ENCODE results near the gene KANK3. TPM values are rescaled to one million over a fixed set of nuclear protein-coding genes. Genes with fewer than 3 reads are reported as not detected.
"Not testable (repeated sequence)": the region's sequence is repeated elsewhere in the genome, so short reads cannot be mapped to it uniquely, and the experiment has no call there.

The KANK3 gene
- total and polyA plus RNA-seq, 9 donors: 9.4 to 18.9 (median 12.4) TPM

DNA sequence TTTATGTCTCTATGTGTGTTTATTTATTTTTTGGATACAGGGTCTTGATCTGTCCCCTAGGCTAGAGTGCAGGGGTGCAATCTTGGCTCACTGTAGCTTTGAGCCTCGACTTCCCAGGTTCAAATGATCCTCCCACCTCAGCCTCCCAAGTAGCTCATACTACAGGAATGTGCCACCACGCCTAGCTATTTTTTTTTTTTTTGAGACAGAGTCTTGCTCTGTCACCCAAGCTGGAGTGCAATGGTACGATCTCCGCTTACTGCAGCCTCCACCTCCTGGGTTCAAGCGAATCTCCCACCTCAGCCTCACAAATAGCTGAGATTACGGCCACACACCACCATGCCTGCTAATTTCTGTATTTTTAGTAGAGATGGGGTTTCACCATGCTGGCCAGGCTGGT is 15.9 kb upstream of the KANK3 start:
- Histone ChIP-seq H3K9me3 (replicated peaks; ENCODE audit: control insufficient read depth, low read depth, low read length) (no peaks in the 10 kb centered on the region), H3K36me3 (ENCODE audit: control insufficient read depth, insufficient read depth, low read length) (no peaks in the 10 kb centered on the region), H3K27ac (ENCODE audit: low read length) (no peak overlapping the region), H3K27me3 (ENCODE audit: control insufficient read depth, insufficient read depth, low read length) (peaks cover 11% of the 10 kb centered on the region), H3K4me3 (ENCODE audit: low read length) (no peak overlapping the region), H3K4me1 (ENCODE audit: control insufficient read depth, insufficient read depth, low read length) (peaks cover 22% of the 10 kb centered on the region)
- no peak for DNase-seq
- 88% methylated on average over 2 of the region's 6 CpGs for WGBS (ENCODE audit: insufficient coverage)

DNA sequence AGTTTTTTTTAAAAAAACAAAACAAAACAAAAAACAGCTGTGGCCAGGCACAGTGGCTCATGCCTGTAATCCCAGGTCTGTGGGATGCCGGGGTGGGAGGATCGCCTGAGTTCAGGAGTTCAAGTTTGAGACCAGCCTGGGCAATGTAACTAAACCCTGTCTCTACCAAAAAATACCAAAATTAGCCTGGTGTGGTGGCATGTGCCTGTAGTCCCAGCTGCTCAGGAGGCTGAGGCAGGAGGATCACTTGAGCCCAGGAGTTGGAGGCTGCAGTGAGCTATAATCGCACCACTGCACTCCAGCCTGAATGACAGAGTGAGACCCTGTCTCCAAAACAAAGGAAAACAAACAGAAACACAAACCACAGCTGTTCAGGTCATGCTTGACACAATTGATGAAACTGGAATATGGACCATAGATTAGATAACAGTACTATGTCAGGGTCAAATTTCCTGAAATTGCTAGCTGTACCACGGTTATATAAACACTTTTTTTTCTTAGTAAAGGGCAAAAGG is 14.0 kb upstream of the KANK3 start:
- Histone ChIP-seq H3K27ac (ENCODE audit: low read length) (no peak overlapping the region), H3K4me1 (ENCODE audit: control insufficient read depth, insufficient read depth, low read length) (peaks cover 15% of the 10 kb centered on the region)
- no peak for DNase-seq

DNA sequence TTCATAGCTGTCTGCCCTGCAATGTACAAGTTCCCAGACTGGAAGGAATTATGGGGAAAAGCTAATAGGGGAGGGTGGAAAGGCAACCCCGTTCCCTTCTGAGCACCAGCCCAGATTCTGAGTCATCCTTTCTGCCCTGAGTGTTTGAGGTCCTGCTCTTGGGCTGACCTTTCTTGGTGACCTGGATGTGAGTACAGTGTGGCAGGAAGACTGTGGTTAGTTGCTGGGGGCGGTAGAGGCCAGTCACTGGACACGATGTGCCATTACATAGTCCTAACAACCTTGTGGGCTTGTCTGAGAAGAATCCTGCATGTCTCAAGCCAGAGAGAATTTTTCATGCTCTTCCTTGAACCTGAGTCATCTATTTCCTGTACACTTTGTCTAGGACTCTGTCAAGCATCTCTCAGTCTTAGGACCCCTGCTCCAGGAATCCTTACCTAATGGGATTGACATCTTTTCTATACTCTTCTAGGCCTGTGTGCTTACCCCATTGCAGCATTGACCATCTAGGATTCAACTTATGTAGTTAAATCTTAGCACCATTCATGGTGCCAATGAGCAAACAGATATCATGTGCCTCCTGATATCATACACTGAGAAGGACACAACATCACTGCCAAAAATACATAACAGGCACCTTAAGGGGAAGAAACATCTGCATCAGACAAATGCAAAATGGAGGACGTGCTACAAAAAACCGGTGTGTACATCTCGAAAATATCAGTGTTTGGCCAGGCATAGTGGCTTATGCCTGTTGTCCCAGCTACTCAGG is 12.8 kb upstream of the KANK3 start:
- H3K27ac ChIP-seq (ENCODE audit: low read length): no peak overlapping the region
- DNase-seq: no peak
- H3K27me3 ChIP-seq (ENCODE audit: control insufficient read depth, insufficient read depth, low read length): peaks cover 11% of the 10 kb centered on the region
- H3K36me3 ChIP-seq (ENCODE audit: control insufficient read depth, insufficient read depth, low read length): no peaks in the 10 kb centered on the region
- H3K4me3 ChIP-seq (ENCODE audit: low read length): no peak overlapping the region
- H3K4me1 ChIP-seq (ENCODE audit: control insufficient read depth, insufficient read depth, low read length): peaks cover 8% of the 10 kb centered on the region
- no peaks in the 10 kb centered on the region for H3K9me3 ChIP-seq (replicated peaks; ENCODE audit: control insufficient read depth, low read depth, low read length)
- WGBS (ENCODE audit: insufficient coverage): 80% methylated on average over 5 of the region's 6 CpGs

More for the DNA sequence above, 14.0 kb upstream of the KANK3 start:
- H3K36me3 ChIP-seq (ENCODE audit: control insufficient read depth, insufficient read depth, low read length): no peaks in the 10 kb centered on the region
- peaks cover 5% of the 10 kb centered on the region for H3K27me3 ChIP-seq (ENCODE audit: control insufficient read depth, insufficient read depth, low read length)
- no peaks in the 10 kb centered on the region for H3K9me3 ChIP-seq (replicated peaks; ENCODE audit: control insufficient read depth, low read depth, low read length)
- H3K4me3 ChIP-seq (ENCODE audit: low read length): no peak overlapping the region
- no CpG with 5 or more reads among the region's 4 CpGs for WGBS (ENCODE audit: insufficient coverage)

DNA sequence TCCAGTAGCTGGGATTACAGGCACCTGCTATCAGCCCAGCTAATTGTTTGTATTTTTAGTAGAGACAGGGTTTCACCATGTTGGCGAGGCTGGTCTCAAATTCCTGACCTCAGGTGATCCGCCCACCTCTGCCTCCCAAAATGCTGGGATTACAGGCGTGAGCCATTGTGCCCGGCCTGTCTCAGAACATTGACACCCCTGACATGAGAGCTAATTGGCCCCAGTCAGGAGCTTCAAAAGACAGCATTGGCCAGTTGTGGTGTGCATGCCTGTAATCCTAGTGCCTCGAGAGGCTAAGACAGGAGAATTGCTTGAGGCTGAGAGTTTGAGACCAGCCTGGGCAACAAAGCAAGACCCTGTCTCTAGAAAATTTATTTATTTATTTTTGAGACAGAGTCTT is 9.8 kb upstream of the KANK3 start:
- H3K27me3 ChIP-seq (ENCODE audit: control insufficient read depth, insufficient read depth, low read length): peaks cover 16% of the 10 kb centered on the region
- DNase-seq; H3K27ac ChIP-seq (ENCODE audit: low read length); H3K9me3 ChIP-seq (replicated peaks; ENCODE audit: control insufficient read depth, low read depth, low read length); H3K36me3 ChIP-seq (ENCODE audit: control insufficient read depth, insufficient read depth, low read length); H3K4me1 ChIP-seq (ENCODE audit: control insufficient read depth, insufficient read depth, low read length); H3K4me3 ChIP-seq (ENCODE audit: low read length): not testable (repeated sequence)
- 32% methylated on average over 5 of the region's 5 CpGs for WGBS (ENCODE audit: insufficient coverage)

DNA sequence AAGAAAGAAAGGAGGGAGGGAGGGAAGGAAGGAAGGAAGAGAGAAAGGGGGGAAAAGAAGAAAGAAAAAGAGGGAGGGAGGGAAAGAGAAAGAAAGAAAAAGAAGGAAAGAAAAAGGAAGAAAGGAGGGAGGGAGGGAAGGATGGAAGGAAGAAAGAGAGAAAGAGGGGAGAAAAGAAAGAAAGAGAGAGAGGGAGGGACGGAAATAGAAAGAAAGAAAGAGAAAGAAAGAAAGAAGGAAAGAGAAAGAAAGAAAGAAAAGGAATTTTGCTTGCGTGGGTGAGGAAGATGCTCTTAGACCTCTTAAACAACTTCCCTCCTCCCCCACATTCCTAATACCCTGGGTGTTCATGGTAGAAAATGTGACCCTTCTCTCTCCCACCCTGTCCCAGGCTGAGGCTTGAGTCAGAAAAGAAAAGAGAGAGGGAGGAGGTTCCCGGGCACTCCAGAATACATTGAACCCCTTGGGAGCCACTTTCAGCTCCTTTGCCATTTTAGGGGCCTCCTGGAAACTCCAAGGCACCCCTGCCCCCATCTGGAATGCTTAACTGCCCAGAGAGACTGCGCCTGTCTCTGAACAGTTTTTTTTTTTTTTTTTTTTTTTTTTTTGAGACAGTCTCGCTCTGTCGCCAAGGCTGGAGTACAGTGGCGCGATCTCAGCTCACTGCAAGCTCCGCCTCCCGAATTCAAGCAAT is 9.2 kb upstream of the KANK3 start:
- H3K36me3 ChIP-seq (ENCODE audit: control insufficient read depth, insufficient read depth, low read length): no peaks in the 10 kb centered on the region
- H3K4me1 ChIP-seq (ENCODE audit: control insufficient read depth, insufficient read depth, low read length): peaks cover 8% of the 10 kb centered on the region
- H3K9me3 ChIP-seq (replicated peaks; ENCODE audit: control insufficient read depth, low read depth, low read length): no peaks in the 10 kb centered on the region
- no peak for DNase-seq
- H3K27ac ChIP-seq (ENCODE audit: low read length): no peak overlapping the region
- no CpG with 5 or more reads among the region's 10 CpGs for WGBS (ENCODE audit: insufficient coverage)
- H3K4me3 ChIP-seq (ENCODE audit: low read length): no peak overlapping the region
- H3K27me3 ChIP-seq (ENCODE audit: control insufficient read depth, insufficient read depth, low read length): peaks cover 16% of the 10 kb centered on the region

DNA sequence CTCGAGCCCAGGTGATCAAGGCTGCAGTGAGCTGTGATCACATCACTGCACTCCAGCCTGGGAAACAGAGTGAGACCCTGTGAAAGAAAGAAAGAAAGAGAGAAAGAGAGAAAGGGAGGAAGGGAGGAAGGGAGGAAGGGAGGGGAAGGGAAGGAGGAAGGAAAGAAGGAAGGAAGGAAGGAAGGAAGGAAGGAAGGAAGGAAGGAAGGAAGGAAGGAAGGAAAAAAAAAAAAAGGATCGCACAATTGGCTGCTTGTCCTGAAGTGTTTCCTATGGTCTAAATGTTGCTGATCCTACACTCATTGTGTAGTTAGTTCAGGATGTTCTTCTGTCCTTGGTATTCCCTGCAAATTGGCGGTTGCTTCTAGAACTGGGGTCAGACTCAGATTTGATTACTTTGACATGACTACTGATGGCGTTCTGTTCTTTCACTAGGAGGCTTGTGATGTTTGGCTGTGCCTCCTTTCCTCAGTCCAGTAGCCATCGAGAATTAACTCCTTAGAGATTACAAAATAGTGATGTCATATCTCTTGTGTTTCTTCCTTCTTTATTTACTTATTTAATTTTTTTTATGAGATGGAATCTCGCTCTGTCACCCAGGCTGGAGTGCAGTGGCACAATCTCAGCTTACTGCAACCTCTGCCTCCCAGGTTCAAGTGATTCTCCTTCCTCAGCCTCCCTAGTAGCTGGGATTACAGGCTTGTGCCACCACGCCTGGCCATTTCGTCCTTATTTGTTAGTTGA is 6.7 kb upstream of the KANK3 start:
- not testable (repeated sequence) for DNase-seq; H3K4me1 ChIP-seq (ENCODE audit: control insufficient read depth, insufficient read depth, low read length); H3K4me3 ChIP-seq (ENCODE audit: low read length); H3K9me3 ChIP-seq (replicated peaks; ENCODE audit: control insufficient read depth, low read depth, low read length); H3K27ac ChIP-seq (ENCODE audit: low read length); H3K36me3 ChIP-seq (ENCODE audit: control insufficient read depth, insufficient read depth, low read length)
- peaks cover 22% of the 10 kb centered on the region for H3K27me3 ChIP-seq (ENCODE audit: control insufficient read depth, insufficient read depth, low read length)
- WGBS (ENCODE audit: insufficient coverage): 76% methylated on average over 2 of the region's 8 CpGs

DNA sequence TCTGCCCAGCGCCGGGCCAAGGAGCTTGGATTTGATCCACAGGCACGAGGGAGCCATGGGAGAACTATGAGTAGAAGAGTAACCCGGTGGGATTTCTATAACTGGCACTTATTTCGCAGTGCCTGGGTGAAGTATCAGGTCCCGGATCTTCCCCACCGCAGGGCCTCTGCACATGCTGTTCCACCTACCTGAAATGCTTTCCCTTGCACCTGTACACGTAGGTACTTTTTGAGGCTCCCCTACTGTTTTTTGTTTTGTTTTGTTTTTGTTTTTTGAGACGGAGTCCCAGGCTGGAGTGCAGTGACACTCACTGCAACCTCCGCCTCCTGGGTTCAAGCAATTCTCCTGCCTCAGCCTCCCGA is 402 bp upstream of the KANK3 start:
- Histone ChIP-seq H3K27me3 (ENCODE audit: control insufficient read depth, insufficient read depth, low read length) (peaks cover 63% of the 10 kb centered on the region), H3K36me3 (ENCODE audit: control insufficient read depth, insufficient read depth, low read length) (no peaks in the 10 kb centered on the region), H3K4me3 (ENCODE audit: low read length) (no peak overlapping the region), H3K27ac (ENCODE audit: low read length) (no peak overlapping the region), H3K9me3 (replicated peaks; ENCODE audit: control insufficient read depth, low read depth, low read length) (no peaks in the 10 kb centered on the region), H3K4me1 (ENCODE audit: control insufficient read depth, insufficient read depth, low read length) (peaks cover 18% of the 10 kb centered on the region)
- WGBS (ENCODE audit: insufficient coverage): 8% methylated on average over 5 of the region's 11 CpGs
- DNase-seq: no peak

DNA sequence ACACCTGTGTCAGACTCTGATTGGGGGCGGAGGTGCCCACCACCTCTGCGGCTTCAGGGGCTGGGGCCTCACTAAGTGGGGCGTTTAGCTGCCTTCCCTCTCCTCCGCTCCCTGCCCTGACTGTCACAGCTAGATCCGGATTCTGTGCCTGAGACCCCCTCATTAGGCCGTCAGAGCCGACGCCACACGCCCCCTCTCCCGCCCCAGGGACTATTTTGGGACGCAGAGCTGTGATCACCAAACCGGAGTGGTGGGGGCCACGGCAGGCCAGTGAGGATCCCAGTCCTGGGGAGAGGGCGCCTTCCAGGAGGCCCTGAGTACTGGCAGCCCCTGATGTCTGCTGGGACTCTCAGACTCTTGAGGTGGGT is 762 bp downstream of the KANK3 start:
- Histone ChIP-seq H3K4me3 (ENCODE audit: low read length) (peak overlapping the region; percentile 53), H3K36me3 (ENCODE audit: control insufficient read depth, insufficient read depth, low read length) (no peaks in the 10 kb centered on the region), H3K27ac (ENCODE audit: low read length) (peak overlapping the region; percentile 81), H3K9me3 (replicated peaks; ENCODE audit: control insufficient read depth, low read depth, low read length) (no peaks in the 10 kb centered on the region), H3K27me3 (ENCODE audit: control insufficient read depth, insufficient read depth, low read length) (peaks cover 73% of the 10 kb centered on the region), H3K4me1 (ENCODE audit: control insufficient read depth, insufficient read depth, low read length) (peaks cover 18% of the 10 kb centered on the region)
- DNase-seq: no peak
- 27% methylated on average over 11 of the region's 14 CpGs for WGBS (ENCODE audit: insufficient coverage)

DNA sequence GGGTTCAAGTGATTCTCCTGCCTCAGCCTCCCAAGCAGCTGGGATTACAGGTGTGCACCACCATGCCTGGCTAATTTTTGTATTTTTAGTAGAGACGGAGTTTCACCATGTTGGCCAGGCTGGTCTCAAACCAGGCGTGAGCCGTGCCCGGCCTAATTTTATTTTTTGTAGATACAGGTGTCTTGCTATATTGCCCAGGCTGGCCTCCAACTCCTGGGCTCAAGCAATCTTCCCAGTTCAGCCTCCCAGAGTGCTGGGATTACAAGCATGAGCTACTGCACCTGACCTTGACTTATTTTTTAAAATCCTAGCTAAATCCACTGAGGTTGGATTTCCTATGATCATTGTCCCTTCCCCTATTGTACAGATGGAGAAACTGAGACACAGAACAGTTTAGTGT is 1.6 kb downstream of the KANK3 start:
- Histone ChIP-seq H3K27me3 (ENCODE audit: control insufficient read depth, insufficient read depth, low read length) (peaks cover 80% of the 10 kb centered on the region), H3K4me1 (ENCODE audit: control insufficient read depth, insufficient read depth, low read length) (peaks cover 18% of the 10 kb centered on the region), H3K27ac (ENCODE audit: low read length) (peak overlapping the region; percentile 6)
- not testable (repeated sequence) for H3K9me3 ChIP-seq (replicated peaks; ENCODE audit: control insufficient read depth, low read depth, low read length); H3K4me3 ChIP-seq (ENCODE audit: low read length); DNase-seq; H3K36me3 ChIP-seq (ENCODE audit: control insufficient read depth, insufficient read depth, low read length)
- 90% methylated on average over 2 of the region's 4 CpGs for WGBS (ENCODE audit: insufficient coverage)

Data from muscle of leg (tissue), 11 donors.